HG03066 (cell line): ENCODE results near the gene CYFIP2.
A peak's percentile ranks its signal among the peaks of the same experiment; 100 is the strongest.

Experiments used
- ATAC-seq: cut with Tn5 transposase; IDR thresholded peaks from one replicate; pipeline ENCODE4 v1.9.1; 2021; ENCODE audit warnings: low read depth; ENCODE audit not compliant: unreplicated experiment

The CYFIP2 gene

DNA sequence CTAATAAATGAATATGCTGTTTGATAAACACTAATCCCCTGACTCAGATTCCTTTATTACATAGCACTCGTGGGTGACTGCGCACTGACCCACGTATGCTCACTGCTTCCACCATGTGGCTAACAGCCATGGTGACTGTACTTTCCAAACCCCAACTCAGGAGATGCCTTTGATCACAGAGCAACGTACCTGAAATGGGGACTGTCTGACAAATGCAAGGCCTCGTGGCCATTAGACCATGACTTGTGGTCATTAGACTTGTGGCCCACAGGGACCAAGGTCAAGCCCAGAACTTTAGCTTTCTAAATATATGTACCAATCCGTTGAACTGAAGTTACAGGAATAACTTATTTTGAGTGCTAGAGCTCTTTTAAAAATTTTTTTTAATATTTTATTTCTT is 46.6 kb downstream of the CYFIP2 start:
- ATAC-seq: peak; percentile 83

- ATAC-seq: no peak
Observed at GRCh38 chr5:157322581-157322980, 56.7 kb downstream of the CYFIP2 start.

DNA sequence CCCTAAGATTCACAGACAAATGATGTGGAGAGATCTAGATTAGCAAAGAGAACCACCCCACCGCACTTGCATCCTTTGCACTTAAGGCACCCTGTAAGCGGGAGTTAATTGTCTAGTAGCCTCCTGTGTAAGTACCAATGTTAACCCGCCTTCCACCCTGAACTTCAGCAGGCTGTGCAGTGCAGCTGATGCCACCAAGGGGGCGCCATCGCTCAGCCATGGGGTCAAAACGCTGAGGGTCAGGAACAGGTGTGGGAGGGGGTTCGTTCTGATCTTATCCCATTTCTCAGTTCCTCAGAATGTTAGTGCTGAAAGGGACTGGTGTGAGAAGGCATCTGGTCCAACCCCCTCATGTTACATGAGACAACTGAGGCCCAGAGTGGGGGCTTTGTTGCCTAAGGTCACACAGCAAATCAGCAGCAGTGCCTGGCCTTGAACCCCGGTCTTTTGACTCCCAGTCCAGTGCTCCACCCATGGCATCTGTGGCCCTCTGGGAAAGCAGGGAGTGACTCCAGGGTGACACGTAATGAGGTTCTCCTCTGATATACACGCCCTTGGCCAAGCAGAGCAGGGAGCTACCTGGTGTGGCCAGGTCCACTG is 57.3 kb downstream of the CYFIP2 start:
- ATAC-seq: no peak

DNA sequence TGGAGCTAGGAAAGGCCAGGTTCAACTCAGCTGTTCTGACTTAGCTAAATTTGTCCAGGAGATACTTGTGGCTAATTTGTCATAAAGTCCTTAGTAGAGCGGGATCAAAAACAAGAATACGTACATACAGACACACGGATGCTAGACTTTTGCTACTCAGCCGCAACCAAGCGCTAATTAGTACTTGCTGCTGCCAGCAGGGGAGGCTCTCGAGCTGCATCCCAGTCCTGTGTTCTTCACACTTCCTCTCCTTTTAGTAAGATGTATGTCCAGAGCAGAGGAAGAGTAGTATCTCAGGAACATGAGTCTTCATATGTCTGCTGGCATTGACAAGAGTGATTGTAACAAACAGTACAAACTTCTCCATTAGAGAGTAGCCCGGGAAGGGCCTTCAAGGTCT is 58.3 kb downstream of the CYFIP2 start:
- ATAC-seq: no peak

DNA sequence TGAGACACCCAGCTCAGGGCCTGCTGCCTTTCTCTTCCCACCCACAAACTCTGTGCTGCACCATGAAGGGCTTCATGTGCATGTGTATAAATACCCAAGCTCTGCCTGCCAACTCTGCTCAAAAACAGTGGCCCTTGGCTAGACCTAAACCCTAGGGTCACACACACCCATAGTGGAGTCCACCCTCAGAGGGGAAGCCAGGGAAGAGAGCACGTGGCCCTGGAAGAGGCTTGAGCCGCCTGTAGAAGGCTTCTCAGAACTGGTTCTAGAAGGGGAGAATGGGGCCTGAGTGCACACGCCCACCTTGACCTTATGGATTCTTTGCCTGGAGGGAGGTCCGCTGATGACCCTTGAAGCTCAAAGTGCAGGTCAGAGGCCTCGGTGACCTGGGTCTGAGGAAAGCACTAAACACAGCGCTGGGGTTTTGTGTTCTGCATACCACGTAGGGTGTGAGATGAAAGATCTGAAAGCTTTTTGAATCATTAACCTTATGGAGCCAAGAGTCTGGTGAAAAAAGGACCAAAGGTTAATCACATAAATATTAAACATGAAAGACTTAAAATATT is 60.6 kb downstream of the CYFIP2 start:
- ATAC-seq: no peak

DNA sequence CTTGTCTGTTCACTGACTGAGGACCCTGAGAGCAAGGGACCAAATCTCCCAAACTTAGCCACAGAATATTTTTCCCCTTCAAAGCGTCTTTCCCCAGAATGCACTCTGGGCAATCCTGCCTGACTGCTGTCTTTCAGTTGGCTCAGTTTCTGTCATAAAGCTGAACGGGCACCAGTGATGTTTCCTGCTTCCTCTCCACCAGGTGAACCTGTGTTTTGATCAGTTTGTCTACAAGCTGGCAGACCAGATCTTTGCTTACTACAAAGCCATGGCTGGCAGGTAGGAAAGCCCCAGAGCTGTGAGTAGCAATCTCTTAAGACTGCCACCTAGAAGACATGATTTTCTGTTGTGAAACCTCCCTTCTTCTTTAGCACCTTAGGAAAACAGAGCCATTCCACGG is 61.8 kb downstream of the CYFIP2 start:
- no peak for ATAC-seq

GRCh38 chr5:157328277-157328912 is 62.5 kb downstream of the CYFIP2 start:
- ATAC-seq: peak; percentile 98

- ATAC-seq: no peak
Observed at GRCh38 chr5:157331807-157332206, 65.9 kb downstream of the CYFIP2 start.

- no peak for ATAC-seq
Observed at GRCh38 chr5:157335534-157336422, 69.9 kb downstream of the CYFIP2 start.

- no peak for ATAC-seq
Observed at GRCh38 chr5:157336423-157336744, 70.5 kb downstream of the CYFIP2 start.

GRCh38 chr5:157339409-157339808 is 73.5 kb downstream of the CYFIP2 start:
- no peak for ATAC-seq

GRCh38 chr5:157342822-157343402 is 77.0 kb downstream of the CYFIP2 start:
- no peak for ATAC-seq

DNA sequence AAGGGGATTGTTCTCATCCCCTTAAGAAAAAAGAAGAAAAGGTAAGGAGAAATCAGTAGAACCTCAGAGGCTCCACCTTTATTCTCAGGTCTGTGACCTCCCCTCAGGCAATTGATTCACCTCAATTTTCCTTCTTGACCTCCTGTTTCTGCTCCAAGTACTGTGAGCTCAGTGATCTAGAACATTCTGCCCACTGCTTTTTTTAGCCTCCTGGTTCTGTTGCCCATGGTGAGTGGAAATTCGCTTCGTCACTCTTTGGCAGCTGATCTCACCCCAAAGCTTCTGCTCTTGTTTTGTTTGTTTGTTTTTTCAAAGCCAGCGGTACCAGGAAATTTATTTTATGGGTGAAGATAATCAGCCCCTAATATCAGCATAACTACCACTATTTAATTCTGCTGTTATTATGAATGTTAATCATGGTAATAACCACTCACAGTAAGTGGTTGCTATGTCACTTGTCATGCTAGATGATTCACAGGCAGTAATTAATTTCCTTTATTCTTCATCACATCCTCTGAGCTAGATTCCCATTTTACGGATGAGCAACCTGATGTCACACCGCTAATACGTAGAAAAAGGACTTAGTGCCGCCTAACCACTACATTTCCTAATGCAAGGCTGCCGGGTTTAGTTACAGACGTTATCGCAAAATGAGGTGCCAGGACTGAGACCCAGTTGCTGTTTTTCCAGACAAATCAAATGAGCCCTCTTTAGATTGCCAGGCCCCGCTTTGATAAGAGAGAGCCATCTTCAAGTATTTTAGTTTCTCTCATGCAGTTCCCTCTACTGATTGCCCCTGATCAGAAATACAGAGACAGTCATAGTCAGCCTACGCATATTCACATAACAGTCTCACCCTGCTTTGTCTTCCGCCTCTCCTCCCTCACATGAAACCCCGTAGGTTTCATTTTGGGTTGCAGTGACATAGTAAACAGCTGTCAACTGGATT is 78.2 kb downstream of the CYFIP2 start:
- no peak for ATAC-seq

DNA sequence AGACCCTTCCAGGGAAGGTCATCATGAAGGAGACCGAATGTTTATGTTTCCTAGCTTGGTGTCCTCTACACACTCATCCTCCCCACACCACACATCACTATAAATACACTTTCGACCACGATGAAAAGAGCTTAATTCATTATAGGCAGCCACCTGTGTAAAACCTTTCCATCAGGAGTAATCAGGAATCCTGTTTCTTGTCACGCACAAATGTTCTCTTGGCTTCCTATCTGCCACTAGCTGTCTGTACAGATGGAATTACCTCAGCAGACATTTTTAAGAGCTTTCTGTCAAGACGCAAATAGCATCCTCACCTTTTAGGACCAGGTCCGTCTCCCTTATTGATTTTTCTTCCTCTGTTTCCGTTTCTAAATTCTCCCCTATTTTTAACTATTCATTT is 79.1 kb downstream of the CYFIP2 start:
- ATAC-seq: no peak

- no peak for ATAC-seq
Observed at GRCh38 chr5:157345485-157345884, 79.6 kb downstream of the CYFIP2 start.

DNA sequence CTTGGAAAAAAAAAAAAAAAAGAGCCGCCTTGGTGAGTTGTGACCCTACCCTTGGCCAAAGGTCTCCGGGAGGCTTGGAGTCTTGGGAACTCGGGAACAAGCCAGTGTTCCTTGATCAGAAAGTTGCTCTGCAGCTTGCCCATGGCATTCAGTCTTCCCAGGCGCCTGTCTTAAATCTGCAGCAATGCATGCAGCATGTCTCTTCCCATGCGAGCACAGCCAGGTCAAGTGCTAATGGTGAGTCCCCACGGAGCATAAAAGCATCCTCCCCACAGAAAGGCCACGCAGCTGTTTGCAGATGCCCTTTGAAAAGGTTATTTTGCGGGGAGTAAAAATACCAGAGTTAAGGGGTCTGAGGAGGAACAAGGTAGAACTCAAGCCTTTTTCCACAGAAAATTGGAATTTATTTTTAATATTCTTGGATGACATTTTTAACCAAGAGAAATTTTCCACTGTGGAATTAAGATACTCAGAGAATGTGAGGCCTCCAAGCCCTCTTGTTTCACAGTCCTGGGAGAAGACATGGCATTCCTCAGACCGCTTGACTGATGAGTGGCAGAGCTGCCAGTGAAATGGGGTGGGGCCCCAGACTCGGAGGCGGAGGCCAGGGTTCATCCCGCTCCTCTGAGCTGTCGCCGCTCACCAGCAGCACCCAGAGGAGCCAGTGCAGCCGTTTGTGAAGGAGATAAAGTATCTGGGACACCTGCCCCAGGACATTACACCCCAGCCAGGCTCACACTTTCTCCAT is 81.6 kb downstream of the CYFIP2 start:
- ATAC-seq: no peak

- ATAC-seq: no peak
Observed at GRCh38 chr5:157348049-157348400, 82.1 kb downstream of the CYFIP2 start.

DNA sequence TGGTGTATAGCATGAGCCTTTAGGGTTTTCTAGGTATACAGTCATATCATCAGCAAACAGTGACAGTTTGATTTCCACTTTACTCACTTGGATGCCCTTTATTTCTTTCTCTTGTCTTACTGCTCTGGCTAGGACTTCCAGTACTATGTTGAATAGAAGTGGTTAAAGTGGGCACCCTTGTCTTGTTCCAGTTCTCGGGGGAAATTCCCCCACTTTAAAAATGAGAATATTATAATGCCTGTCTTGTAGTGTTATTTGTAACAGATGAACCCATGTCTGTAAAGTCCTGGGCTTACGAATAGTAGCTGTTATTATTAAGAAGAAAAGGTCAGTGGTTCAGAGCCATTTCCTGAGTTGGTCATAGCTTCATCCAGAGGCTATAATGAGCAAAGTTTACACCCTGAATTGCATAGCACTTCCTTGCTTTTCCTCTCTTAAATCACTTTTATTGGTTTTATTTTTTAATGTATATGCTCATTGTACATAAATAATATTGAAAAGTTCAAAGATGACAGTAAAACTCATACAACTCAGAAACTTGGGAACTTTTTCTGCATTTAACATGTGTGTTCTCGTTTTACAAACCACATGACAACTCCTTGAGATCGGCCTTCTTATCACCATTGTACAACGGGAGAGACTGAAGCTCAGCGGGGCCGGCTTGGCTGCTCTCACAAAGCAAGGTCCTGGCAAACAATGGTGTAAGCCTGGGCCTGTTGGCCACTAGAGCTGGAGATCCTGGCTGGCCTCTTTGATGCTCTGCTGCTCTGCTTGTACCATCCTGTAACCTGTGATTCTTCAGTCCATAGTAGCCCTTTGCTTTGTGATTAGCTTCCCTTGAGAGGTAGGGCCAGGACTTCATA is 85.2 kb downstream of the CYFIP2 start:
- ATAC-seq: no peak

GRCh38 chr5:157351802-157352092 is 85.8 kb downstream of the CYFIP2 start:
- no peak for ATAC-seq
